HL-60 (cell line): ENCODE measurements around the gene KARS1.

Experiments used
- DNase-seq, 2 experiments: peaks; one replicate each; pipeline ENCODE4 v3.0.0-alpha.2; 2010 to 2020; ENCODE audit warnings: low read depth in 1 of 2, low spot score in 1 of 2
- H3K27ac ChIP-seq: fragments of 250-450 bp; sonication (Bioruptor Pico); replicated peaks from 2 replicates; pipeline ENCODE4 v1.5.1; 2020; ENCODE audit warnings: mild to moderate bottlenecking, moderate library complexity
- H3K27me3 ChIP-seq: fragments of 250-450 bp; sonication (Bioruptor Pico); 2 replicates; pipeline ENCODE4 v1.5.1; 2021; ENCODE audit warnings: mild to moderate bottlenecking, moderate library complexity; ENCODE audit not compliant: insufficient read depth, poor library complexity, severe bottlenecking
- H3K4me3 ChIP-seq: replicated peaks from 2 replicates; pipeline ENCODE4 v1.5.1; 2011; ENCODE audit warnings: mild to moderate bottlenecking, control low read depth, low read length; ENCODE audit not compliant: insufficient read depth
- GABPA ChIP-seq: IDR thresholded peaks from 2 replicates; pipeline ENCODE4 v1.6.1; 2012; ENCODE audit warnings: low read depth
- POLR2AphosphoS5 ChIP-seq: IDR thresholded peaks from 2 replicates; pipeline ENCODE4 v1.6.1; 2012; ENCODE audit warnings: low read depth
- SPI1 ChIP-seq: IDR thresholded peaks from 2 replicates; pipeline ENCODE4 v1.6.1; 2012; ENCODE audit warnings: low read depth, mild to moderate bottlenecking, borderline replicate concordance
- TF ChIP-seq, protein P1 (sequence below): IDR thresholded peaks from one replicate; pipeline ENCODE4 v1.5.1; 2011; ENCODE audit warnings: low read length, control low read depth, inconsistent platforms; ENCODE audit not compliant: insufficient read depth
- TF ChIP-seq, protein P2 (sequence below): IDR thresholded peaks from 2 replicates; pipeline ENCODE4 v1.6.1; 2012; ENCODE audit warnings: low read depth; ENCODE audit not compliant: insufficient replicate concordance

The KARS1 gene

DNA sequence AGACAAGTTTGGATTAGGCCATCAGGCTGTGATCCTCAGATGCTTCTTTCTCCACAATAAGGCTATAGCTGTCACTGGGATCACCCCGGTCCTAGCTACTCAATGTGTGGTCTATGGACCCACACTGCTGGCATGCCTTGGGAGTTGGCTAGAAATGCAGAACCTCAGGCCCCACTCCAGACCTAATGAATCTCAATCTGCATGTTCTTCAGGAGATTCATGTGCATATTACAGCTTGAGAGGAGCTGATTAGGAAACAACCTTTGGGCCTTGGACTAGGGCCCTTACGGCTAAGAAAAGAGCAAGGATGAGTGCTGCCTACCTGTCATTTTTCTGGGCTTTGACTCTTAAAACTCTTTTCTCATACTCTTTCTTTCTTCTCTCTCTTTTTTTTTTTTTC lies 31.8 kb downstream of the KARS1 start:
- no peak for TF ChIP-seq SPI1
- TF ChIP-seq, protein P1, sequence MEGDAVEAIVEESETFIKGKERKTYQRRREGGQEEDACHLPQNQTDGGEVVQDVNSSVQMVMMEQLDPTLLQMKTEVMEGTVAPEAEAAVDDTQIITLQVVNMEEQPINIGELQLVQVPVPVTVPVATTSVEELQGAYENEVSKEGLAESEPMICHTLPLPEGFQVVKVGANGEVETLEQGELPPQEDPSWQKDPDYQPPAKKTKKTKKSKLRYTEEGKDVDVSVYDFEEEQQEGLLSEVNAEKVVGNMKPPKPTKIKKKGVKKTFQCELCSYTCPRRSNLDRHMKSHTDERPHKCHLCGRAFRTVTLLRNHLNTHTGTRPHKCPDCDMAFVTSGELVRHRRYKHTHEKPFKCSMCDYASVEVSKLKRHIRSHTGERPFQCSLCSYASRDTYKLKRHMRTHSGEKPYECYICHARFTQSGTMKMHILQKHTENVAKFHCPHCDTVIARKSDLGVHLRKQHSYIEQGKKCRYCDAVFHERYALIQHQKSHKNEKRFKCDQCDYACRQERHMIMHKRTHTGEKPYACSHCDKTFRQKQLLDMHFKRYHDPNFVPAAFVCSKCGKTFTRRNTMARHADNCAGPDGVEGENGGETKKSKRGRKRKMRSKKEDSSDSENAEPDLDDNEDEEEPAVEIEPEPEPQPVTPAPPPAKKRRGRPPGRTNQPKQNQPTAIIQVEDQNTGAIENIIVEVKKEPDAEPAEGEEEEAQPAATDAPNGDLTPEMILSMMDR, result no peak
- TF ChIP-seq GABPA, result no peak
- Histone ChIP-seq H3K27me3 (no peaks in the 10 kb centered on the region), H3K4me3 (no peak overlapping the region), H3K27ac (no peak overlapping the region)
- DNase-seq, result no peak

DNA sequence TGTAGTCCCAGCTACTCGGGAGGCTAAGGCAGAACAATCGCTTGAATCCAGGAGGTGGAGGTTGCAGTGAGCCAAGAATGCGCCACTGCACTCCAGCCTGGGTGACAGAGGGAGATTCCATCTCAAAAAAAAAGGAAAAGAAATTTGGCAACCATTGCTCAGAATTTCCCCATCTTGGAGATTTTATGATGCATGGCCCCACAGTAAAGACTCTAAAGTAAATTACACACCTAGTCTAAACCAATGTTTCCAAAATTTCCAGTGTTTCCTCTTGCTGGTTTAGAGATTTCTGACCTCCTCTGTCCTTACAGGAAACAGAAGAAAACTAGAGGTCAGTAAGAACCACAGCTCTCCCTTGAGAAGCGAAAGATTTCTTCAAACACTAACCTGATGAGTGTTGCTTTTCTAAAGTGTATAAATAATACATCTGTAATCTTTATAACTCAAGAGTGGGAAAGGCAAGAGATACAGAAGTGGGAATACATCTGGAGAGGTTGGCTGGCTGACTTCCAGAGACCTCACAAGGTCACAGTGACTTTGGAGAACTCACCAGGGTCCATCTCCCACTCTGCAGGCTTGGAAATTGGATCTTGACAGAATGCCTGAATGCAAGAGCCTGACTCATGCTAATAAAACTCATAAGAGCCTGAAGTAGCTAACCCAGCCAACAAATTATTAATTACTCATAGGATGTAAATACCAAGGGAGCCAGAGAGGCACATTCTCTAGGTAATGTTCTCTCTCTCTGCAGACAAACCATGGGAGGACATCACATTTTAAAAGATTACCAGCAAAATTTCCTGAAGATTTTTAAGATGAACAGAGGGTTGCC lies 33.2 kb downstream of the KARS1 start:
- no peak overlapping the region for H3K4me3 ChIP-seq
- no peaks in the 10 kb centered on the region for H3K27me3 ChIP-seq
- H3K27ac ChIP-seq, result no peak overlapping the region
- TF ChIP-seq GABPA (no peak), POLR2AphosphoS5 (no peak), SPI1 (no peak)
- TF ChIP-seq, protein P2, sequence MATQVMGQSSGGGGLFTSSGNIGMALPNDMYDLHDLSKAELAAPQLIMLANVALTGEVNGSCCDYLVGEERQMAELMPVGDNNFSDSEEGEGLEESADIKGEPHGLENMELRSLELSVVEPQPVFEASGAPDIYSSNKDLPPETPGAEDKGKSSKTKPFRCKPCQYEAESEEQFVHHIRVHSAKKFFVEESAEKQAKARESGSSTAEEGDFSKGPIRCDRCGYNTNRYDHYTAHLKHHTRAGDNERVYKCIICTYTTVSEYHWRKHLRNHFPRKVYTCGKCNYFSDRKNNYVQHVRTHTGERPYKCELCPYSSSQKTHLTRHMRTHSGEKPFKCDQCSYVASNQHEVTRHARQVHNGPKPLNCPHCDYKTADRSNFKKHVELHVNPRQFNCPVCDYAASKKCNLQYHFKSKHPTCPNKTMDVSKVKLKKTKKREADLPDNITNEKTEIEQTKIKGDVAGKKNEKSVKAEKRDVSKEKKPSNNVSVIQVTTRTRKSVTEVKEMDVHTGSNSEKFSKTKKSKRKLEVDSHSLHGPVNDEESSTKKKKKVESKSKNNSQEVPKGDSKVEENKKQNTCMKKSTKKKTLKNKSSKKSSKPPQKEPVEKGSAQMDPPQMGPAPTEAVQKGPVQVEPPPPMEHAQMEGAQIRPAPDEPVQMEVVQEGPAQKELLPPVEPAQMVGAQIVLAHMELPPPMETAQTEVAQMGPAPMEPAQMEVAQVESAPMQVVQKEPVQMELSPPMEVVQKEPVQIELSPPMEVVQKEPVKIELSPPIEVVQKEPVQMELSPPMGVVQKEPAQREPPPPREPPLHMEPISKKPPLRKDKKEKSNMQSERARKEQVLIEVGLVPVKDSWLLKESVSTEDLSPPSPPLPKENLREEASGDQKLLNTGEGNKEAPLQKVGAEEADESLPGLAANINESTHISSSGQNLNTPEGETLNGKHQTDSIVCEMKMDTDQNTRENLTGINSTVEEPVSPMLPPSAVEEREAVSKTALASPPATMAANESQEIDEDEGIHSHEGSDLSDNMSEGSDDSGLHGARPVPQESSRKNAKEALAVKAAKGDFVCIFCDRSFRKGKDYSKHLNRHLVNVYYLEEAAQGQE, result no peak
- TF ChIP-seq, protein P1, result no peak
- no peak for DNase-seq

DNA sequence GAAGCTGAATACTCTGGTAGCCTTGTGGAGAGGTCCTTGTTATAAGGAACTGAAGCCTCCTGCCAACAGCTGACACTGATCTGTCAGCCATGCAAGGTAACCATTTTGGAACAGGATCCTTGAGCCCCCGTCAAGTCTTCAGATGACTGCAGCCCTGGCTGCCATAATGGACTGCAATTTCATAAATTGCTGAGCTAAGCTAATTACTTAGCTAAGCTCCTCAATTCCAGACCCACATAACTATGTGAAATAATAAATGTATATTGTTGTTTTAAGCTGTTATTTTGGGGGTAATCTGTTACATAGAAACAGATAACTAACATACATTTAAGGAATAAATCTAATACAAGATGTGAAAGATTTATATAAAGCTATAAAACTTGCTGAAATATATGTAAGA lies 41.0 kb downstream of the KARS1 start:
- H3K4me3 ChIP-seq, result no peak overlapping the region
- no peaks in the 10 kb centered on the region for H3K27me3 ChIP-seq
- TF ChIP-seq SPI1 (no peak), GABPA (no peak), POLR2AphosphoS5 (no peak)
- TF ChIP-seq, protein P2, result no peak
- TF ChIP-seq, protein P1, result no peak
- no peak for DNase-seq
- no peak overlapping the region for H3K27ac ChIP-seq

DNA sequence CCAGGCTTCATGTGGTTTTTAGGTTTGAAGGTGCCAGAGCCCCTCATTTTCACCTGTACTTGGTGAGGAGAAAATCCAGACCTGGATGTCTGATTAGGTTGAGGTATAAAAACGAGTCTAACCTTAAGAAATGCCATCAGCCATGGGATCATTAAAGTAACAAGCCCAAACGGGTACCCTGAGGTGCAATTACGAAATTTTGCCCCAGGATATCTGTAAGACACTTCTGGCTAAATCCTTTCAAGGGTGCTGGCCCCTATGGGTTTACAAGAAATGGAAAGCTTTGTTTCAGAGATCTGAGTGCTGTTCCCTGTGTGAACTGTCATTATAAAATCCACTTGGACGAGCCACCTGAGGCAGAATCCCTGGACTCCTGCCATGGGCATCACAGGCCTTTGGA lies 44.2 kb downstream of the KARS1 start:
- no peak overlapping the region for H3K27ac ChIP-seq
- H3K27me3 ChIP-seq, result no peaks in the 10 kb centered on the region
- H3K4me3 ChIP-seq, result no peak overlapping the region
- TF ChIP-seq GABPA (no peak), SPI1 (no peak), POLR2AphosphoS5 (no peak)
- TF ChIP-seq, protein P2, result no peak
- TF ChIP-seq, protein P1, result no peak
- no peak for DNase-seq
